Omental fat pad (tissue), 4 donors: Measurements from ENCODE around the gene PTCSC3. TPM values are rescaled to one million over a fixed set of nuclear protein-coding genes. Genes with fewer than 3 reads are reported as not detected.
"Not testable (repeated sequence)": the region's sequence is repeated elsewhere in the genome, so short reads cannot be mapped to it uniquely, and the experiment has no call there.

Source experiments
- ATAC-seq: fragments of 150-250 bp; one replicate; pipeline ENCODE4 v1.9.1; 2016; ENCODE audit warnings: mild to moderate bottlenecking, moderate library complexity; ENCODE audit not compliant: low FRiP score
- DNase-seq: peaks from one replicate; pipeline ENCODE4 v3.0.0-alpha.2; 2019; ENCODE audit warnings: low spot score
- CTCF ChIP-seq, 3 donors: fragments of 450-650 bp; IDR thresholded peaks; one replicate each; pipeline ENCODE4 v1.5.1; 2016 to 2017; ENCODE audit warnings: antibody characterized with exemption in 3 of 3, mild to moderate bottlenecking in 3 of 3, moderate library complexity in 2 of 3
- total RNA-seq, 4 donors: library from RNA; depleted of rRNA; stranded (reverse); fragments of >200 nt; gene quantifications; one replicate each; pipeline ENCODE4 v1.1.0, GENCODE V29; 2016

The PTCSC3 gene
- total RNA-seq, 4 donors from 2014 or later: not detected

- DNase-seq (no peak), ATAC-seq (no peak)
- no peak for TF ChIP-seq CTCF (IDR thresholded peaks at IDR 0.05)
Observed at GRCh38 chr14:36111822-36112583, 64.5 kb downstream of the PTCSC3 start.

- DNase-seq: no peak
- ATAC-seq: no peak
- no peak for TF ChIP-seq CTCF (IDR thresholded peaks at IDR 0.05)
Observed at GRCh38 chr14:36105401-36105800, 71.1 kb downstream of the PTCSC3 start.

GRCh38 chr14:36104258-36104657 is 72.3 kb downstream of the PTCSC3 start:
- not testable (repeated sequence) for DNase-seq, ATAC-seq

GRCh38 chr14:36099619-36100018 is 76.9 kb downstream of the PTCSC3 start:
- ATAC-seq: no peak
- no peak for DNase-seq
- no peak for TF ChIP-seq CTCF (IDR thresholded peaks at IDR 0.05)

GRCh38 chr14:36097356-36097755 is 79.2 kb downstream of the PTCSC3 start:
- DNase-seq (no peak), ATAC-seq (no peak)
- no peak for TF ChIP-seq CTCF (IDR thresholded peaks at IDR 0.05)

- DNase-seq (no peak), ATAC-seq (no peak)
- no peak for TF ChIP-seq CTCF (IDR thresholded peaks at IDR 0.05)
Observed at GRCh38 chr14:36096090-36096489, 80.4 kb downstream of the PTCSC3 start.

- no peak for ATAC-seq
- no peak for TF ChIP-seq CTCF (IDR thresholded peaks at IDR 0.05)
- DNase-seq: no peak
Observed at GRCh38 chr14:36094963-36095362, 81.6 kb downstream of the PTCSC3 start.
